Left lung (tissue), 8 donors: ENCODE results near the gene CDK18. TPM values are rescaled to one million over a fixed set of nuclear protein-coding genes. Genes with fewer than 3 reads are reported as not detected.

ENCODE experiments used
- polyA plus RNA-seq, 6 donors: library from polyadenylated mRNA; unstranded; fragments of 120-200 nt; gene quantifications; one replicate each; pipeline ENCODE4 v1.2.1, GENCODE V29; 2013; ENCODE audit not compliant: insufficient read length in 6 of 6
- total RNA-seq, 2 donors: library from RNA; stranded (reverse); fragmentation: NEBNext Ultra II Directional; extraction: Animal tissue kit (Norgen Biotek cat#: 25700); gene quantifications; one replicate each; pipeline ENCODE4 v1.2.1, GENCODE V29; 2021
- donor health status: DM: no; HTN: yes; CAD: no.
- donor health status: DM: no; HTN: no; CAD: no.

Gene CDK18
- total and polyA plus RNA-seq, 8 donors: 18.5 to 30.1 (median 23.4) TPM

Other genes starting within 250 kb of the CDK18 start
- 10 to 100 TPM; 10.3 to 12.3 TPM for gene NUAK2, start 182.9 kb upstream of the CDK18 start, total RNA-seq
- 10 to 100 TPM in 1 of 6 donors, 1 to 10 TPM in 5; 6.1 to 10.5 (median 8.1) TPM for gene NUAK2, start 182.9 kb upstream of the CDK18 start, polyA plus RNA-seq
- gene KLHDC8A, start 147.7 kb upstream of the CDK18 start, total RNA-seq: under 1 TPM in 1 of 2 donors, not detected in 1; 0.32 TPM
- 1 to 10 TPM in 4 of 6 donors, under 1 TPM in 2; 0.69 to 1.3 (median 1.1) TPM for gene KLHDC8A, start 147.7 kb upstream of the CDK18 start, polyA plus RNA-seq
- gene LEMD1, start 82.6 kb upstream of the CDK18 start, total RNA-seq: 1 to 10 TPM; 2.1 to 2.2 TPM
- 1 to 10 TPM; 2.7 to 4.4 (median 3.8) TPM for gene LEMD1, start 82.6 kb upstream of the CDK18 start, polyA plus RNA-seq
- 1 to 10 TPM in 1 of 2 donors, under 1 TPM in 1; 0.55 to 2.7 TPM for gene BLACAT1, start 48.6 kb upstream of the CDK18 start, total RNA-seq
- 1 to 10 TPM; 3.6 to 6.5 (median 4.4) TPM for gene BLACAT1, start 48.6 kb upstream of the CDK18 start, polyA plus RNA-seq
- gene ELK4, start 127.3 kb downstream of the CDK18 start, total RNA-seq: 10 to 100 TPM; 51.5 to 69.9 TPM
- gene ELK4, start 127.3 kb downstream of the CDK18 start, polyA plus RNA-seq: 10 to 100 TPM; 23.6 to 28.4 (median 25.8) TPM
- 1 to 10 TPM; 4.1 to 6.3 TPM for gene SLC45A3, start 175.8 kb downstream of the CDK18 start, total RNA-seq
- gene SLC45A3, start 175.8 kb downstream of the CDK18 start, polyA plus RNA-seq: 10 to 100 TPM in 1 of 6 donors, 1 to 10 TPM in 5; 7.2 to 10.7 (median 8.3) TPM
- gene NUCKS1, start 245.5 kb downstream of the CDK18 start, total RNA-seq: 100 to 1,000 TPM; 115 to 147 TPM
- gene NUCKS1, start 245.5 kb downstream of the CDK18 start, polyA plus RNA-seq: 100 to 1,000 TPM; 366 to 481 (median 378) TPM